ENCODE data around the gene PPFIA4. TPM values are rescaled to one million over a fixed set of nuclear protein-coding genes. Genes with fewer than 3 reads are reported as not detected.

PPFIA4 gene
- total and polyA plus RNA-seq, 9 of the 15 experiments (the other 6 are each of a cell fraction or from before 2014, with no cell fraction given) = 0.07 to 12.0 (median 0.70) TPM

DNA sequence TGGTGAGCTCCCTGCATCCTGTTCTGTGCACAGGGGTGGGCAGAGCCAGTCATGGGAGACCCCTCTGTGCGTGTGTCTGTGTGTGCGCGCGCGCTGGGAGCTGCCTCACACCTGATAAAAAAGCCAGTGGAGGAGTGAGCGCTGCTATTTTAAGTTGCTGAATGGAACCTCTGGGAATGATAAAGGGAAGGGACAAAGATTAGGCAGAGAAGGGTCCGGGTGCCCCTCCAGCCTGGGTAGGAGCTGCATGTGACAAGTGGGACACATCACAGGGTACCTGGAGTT, 102.1 kb downstream of the PPFIA4 start:
- intact Hi-C loops (cut with micrococcal nuclease) = no loop called here
- no peak for ATAC-seq
- H3K4me1 ChIP-seq (replicated peaks in 1 of 2; ENCODE audit: control insufficient read depth in 2 of 2, insufficient read depth in 2 of 2, low read length in 2 of 2) = peaks cover 0 to 16% of the 10 kb centered on the region in 2 experiments; a peak in 2 of 5 replicates
- no peak overlapping the region for H3K4me3 ChIP-seq
- POLR2A ChIA-PET = interaction anchor here (0.6 to 1.5 kb wide), 3 partner anchors 10 to 62 kb away, joined by 3 to 4 read pairs (median 3); no protein-coding TSS in a partner anchor
- peaks cover 5 to 71% of the 10 kb centered on the region in 2 experiments; a peak in 4 of 5 replicates for H3K27me3 ChIP-seq (ENCODE audit: control insufficient read depth in 2 of 2, insufficient read depth in 2 of 2, low read length in 2 of 2)
- no peak overlapping the region for H3K4me2 ChIP-seq (ENCODE audit: insufficient read depth, low read length)
- DNase-seq (ENCODE audit: extremely low read depth in 1 of 4, low spot score in 3 of 4) = no peak
- H4K20me1 ChIP-seq (replicated peaks; ENCODE audit: control insufficient read depth, insufficient read depth, low read length) = peaks cover 24% of the 10 kb centered on the region
- no peaks in the 10 kb centered on the region for H3K79me2 ChIP-seq (ENCODE audit: control insufficient read depth, insufficient read depth, low read length)
- WGBS (ENCODE audit: insufficient coverage, low coverage, missing lambda C conversion rate) = 0% methylated on average over 6 of the region's 7 CpGs
- H2AFZ ChIP-seq (ENCODE audit: low read depth, low read length) = no peak overlapping the region
- TF ChIP-seq MCM7 (IDR thresholded peaks at IDR 0.05) (no peak), ZNF3 (CRISPR knock-in tag; IDR thresholded peaks at IDR 0.05) (no peak), BMI1 (IDR thresholded peaks at IDR 0.05; ENCODE audit: low read length) (no peak), SMARCA4 (IDR thresholded peaks at IDR 0.05) (no peak), SRSF1 (IDR thresholded peaks at IDR 0.05; ENCODE audit: low read depth, low read length) (no peak), ARID1B (IDR thresholded peaks at IDR 0.05) (no peak)
- no TSS peak for BruUV-seq (replicated peaks)
- no peak overlapping the region for H3K9ac ChIP-seq (ENCODE audit: insufficient read depth in 1 of 2, low read depth in 2 of 2, low read length in 2 of 2)
- FAIRE-seq = no peak
- no peaks in the 10 kb centered on the region for H3K9me3 ChIP-seq (replicated peaks; ENCODE audit: control insufficient read depth, insufficient read depth, low read depth, low read length)
- H3K27ac ChIP-seq (ENCODE audit: extremely low read depth, low read depth, low read length) = no peak overlapping the region
- no peaks in the 10 kb centered on the region for H3K36me3 ChIP-seq (ENCODE audit: control insufficient read depth, insufficient read depth, low read length)
- CTCF ChIA-PET (ENCODE audit: low intra/inter-chr PET ratio) = no interaction called here
- in situ Hi-C loops (cut with MboI) = no loop called here
- no peaks in the 10 kb centered on the region for H3K9me1 ChIP-seq (ENCODE audit: control insufficient read depth, insufficient read depth, low read length)

Other genes with a start within 250 kb of the PPFIA4 start
Only the 7 nearest of the 12 such genes appear.
- gene RABIF, start 137.3 kb upstream of the PPFIA4 start, total RNA-seq (2014; rRNA removed) = 7.4 and 11.4 TPM in 2 replicates
- gene RABIF, start 137.3 kb upstream of the PPFIA4 start, total RNA-seq (2014; rRNA removed; fragmentation: Illumina TruSeq; extraction: Trizol) = 8.8 and 9.8 TPM in 2 replicates
- gene RABIF, start 137.3 kb upstream of the PPFIA4 start, total RNA-seq (2015; rRNA removed; fragmentation: Illumina TruSeq; extraction: Trizol) = 13.3 and 13.4 TPM in 2 replicates
- gene RABIF, start 137.3 kb upstream of the PPFIA4 start, total RNA-seq (2021) = 11.0 and 12.3 TPM in 2 replicates
- 14.9 and 17.1 TPM in 2 replicates for gene RABIF, start 137.3 kb upstream of the PPFIA4 start, polyA plus RNA-seq (2011; rRNA removed)
- 17.6 and 20.1 TPM in 2 replicates for gene RABIF, start 137.3 kb upstream of the PPFIA4 start, polyA plus RNA-seq (2014; fragmentation: Illumina TruSeq; extraction: Trizol)
- gene RABIF, start 137.3 kb upstream of the PPFIA4 start, polyA plus RNA-seq (2014; fragmentation: Nextera tagmentation; extraction: Ambion mirVana) = 10 to 100 TPM in 1 of 2 experiments, 1 to 10 TPM in 1; 8.7 to 10.1 TPM
- 13.8 and 14.3 TPM in 2 replicates for gene RABIF, start 137.3 kb upstream of the PPFIA4 start, polyA plus RNA-seq (2014; rRNA removed)
- 30.7 and 31.5 TPM in 2 replicates for gene KLHL12, start 99.3 kb upstream of the PPFIA4 start, total RNA-seq (2014; rRNA removed)
- 40.6 and 43.4 TPM in 2 replicates for gene KLHL12, start 99.3 kb upstream of the PPFIA4 start, total RNA-seq (2014; rRNA removed; fragmentation: Illumina TruSeq; extraction: Trizol)
- 34.7 and 35.0 TPM in 2 replicates for gene KLHL12, start 99.3 kb upstream of the PPFIA4 start, total RNA-seq (2015; rRNA removed; fragmentation: Illumina TruSeq; extraction: Trizol)
- 32.0 and 35.2 TPM in 2 replicates for gene KLHL12, start 99.3 kb upstream of the PPFIA4 start, total RNA-seq (2021)
- gene KLHL12, start 99.3 kb upstream of the PPFIA4 start, polyA plus RNA-seq (2011; rRNA removed) = 66.8 and 85.1 TPM in 2 replicates
- 37.4 and 40.4 TPM in 2 replicates for gene KLHL12, start 99.3 kb upstream of the PPFIA4 start, polyA plus RNA-seq (2014; fragmentation: Illumina TruSeq; extraction: Trizol)
- 10 to 100 TPM; 23.1 to 25.7 TPM for gene KLHL12, start 99.3 kb upstream of the PPFIA4 start, polyA plus RNA-seq (2014; fragmentation: Nextera tagmentation; extraction: Ambion mirVana)
- 32.0 and 33.4 TPM in 2 replicates for gene KLHL12, start 99.3 kb upstream of the PPFIA4 start, polyA plus RNA-seq (2014; rRNA removed)
- gene ADIPOR1, start 68.2 kb upstream of the PPFIA4 start, total RNA-seq (2014; rRNA removed) = 100 and 120 TPM in 2 replicates
- gene ADIPOR1, start 68.2 kb upstream of the PPFIA4 start, total RNA-seq (2014; rRNA removed; fragmentation: Illumina TruSeq; extraction: Trizol) = 110 and 117 TPM in 2 replicates
- 93.3 and 101 TPM in 2 replicates for gene ADIPOR1, start 68.2 kb upstream of the PPFIA4 start, total RNA-seq (2015; rRNA removed; fragmentation: Illumina TruSeq; extraction: Trizol)
- gene ADIPOR1, start 68.2 kb upstream of the PPFIA4 start, total RNA-seq (2021) = 95.2 and 96.1 TPM in 2 replicates
- gene ADIPOR1, start 68.2 kb upstream of the PPFIA4 start, polyA plus RNA-seq (2011; rRNA removed) = 217 and 228 TPM in 2 replicates
- 137 and 172 TPM in 2 replicates for gene ADIPOR1, start 68.2 kb upstream of the PPFIA4 start, polyA plus RNA-seq (2014; fragmentation: Illumina TruSeq; extraction: Trizol)
- gene ADIPOR1, start 68.2 kb upstream of the PPFIA4 start, polyA plus RNA-seq (2014; fragmentation: Nextera tagmentation; extraction: Ambion mirVana) = 10 to 100 TPM; 29.0 to 33.4 TPM
- 92.6 and 126 TPM in 2 replicates for gene ADIPOR1, start 68.2 kb upstream of the PPFIA4 start, polyA plus RNA-seq (2014; rRNA removed)
- 42.8 and 48.3 TPM in 2 replicates for gene CYB5R1, start 59.2 kb upstream of the PPFIA4 start, total RNA-seq (2014; rRNA removed)
- gene CYB5R1, start 59.2 kb upstream of the PPFIA4 start, total RNA-seq (2014; rRNA removed; fragmentation: Illumina TruSeq; extraction: Trizol) = 34.4 and 34.6 TPM in 2 replicates
- 32.2 and 32.3 TPM in 2 replicates for gene CYB5R1, start 59.2 kb upstream of the PPFIA4 start, total RNA-seq (2015; rRNA removed; fragmentation: Illumina TruSeq; extraction: Trizol)
- 38.8 and 41.1 TPM in 2 replicates for gene CYB5R1, start 59.2 kb upstream of the PPFIA4 start, total RNA-seq (2021)
- 29.0 and 35.8 TPM in 2 replicates for gene CYB5R1, start 59.2 kb upstream of the PPFIA4 start, polyA plus RNA-seq (2011; rRNA removed)
- 46.6 and 48.6 TPM in 2 replicates for gene CYB5R1, start 59.2 kb upstream of the PPFIA4 start, polyA plus RNA-seq (2014; fragmentation: Illumina TruSeq; extraction: Trizol)
- gene CYB5R1, start 59.2 kb upstream of the PPFIA4 start, polyA plus RNA-seq (2014; fragmentation: Nextera tagmentation; extraction: Ambion mirVana) = 10 to 100 TPM; 10.6 to 14.3 TPM
- gene CYB5R1, start 59.2 kb upstream of the PPFIA4 start, polyA plus RNA-seq (2014; rRNA removed) = 30.6 and 47.9 TPM in 2 replicates
- 119 and 136 TPM in 2 replicates for gene TMEM183A, start 19.1 kb upstream of the PPFIA4 start, total RNA-seq (2014; rRNA removed)
- 127 and 136 TPM in 2 replicates for gene TMEM183A, start 19.1 kb upstream of the PPFIA4 start, total RNA-seq (2014; rRNA removed; fragmentation: Illumina TruSeq; extraction: Trizol)
- 114 TPM in 2 replicates for gene TMEM183A, start 19.1 kb upstream of the PPFIA4 start, total RNA-seq (2015; rRNA removed; fragmentation: Illumina TruSeq; extraction: Trizol)
- 124 and 143 TPM in 2 replicates for gene TMEM183A, start 19.1 kb upstream of the PPFIA4 start, total RNA-seq (2021)
- gene TMEM183A, start 19.1 kb upstream of the PPFIA4 start, polyA plus RNA-seq (2011; rRNA removed) = 166 and 180 TPM in 2 replicates
- 144 and 190 TPM in 2 replicates for gene TMEM183A, start 19.1 kb upstream of the PPFIA4 start, polyA plus RNA-seq (2014; fragmentation: Illumina TruSeq; extraction: Trizol)
- 10 to 100 TPM; 23.4 to 31.8 TPM for gene TMEM183A, start 19.1 kb upstream of the PPFIA4 start, polyA plus RNA-seq (2014; fragmentation: Nextera tagmentation; extraction: Ambion mirVana)
- 124 and 139 TPM in 2 replicates for gene TMEM183A, start 19.1 kb upstream of the PPFIA4 start, polyA plus RNA-seq (2014; rRNA removed)
- not detected in 2 replicates for gene MYOG, start 59.5 kb downstream of the PPFIA4 start, total RNA-seq (2014; rRNA removed)
- gene MYOG, start 59.5 kb downstream of the PPFIA4 start, total RNA-seq (2014; rRNA removed; fragmentation: Illumina TruSeq; extraction: Trizol) = not detected in 2 replicates
- gene MYOG, start 59.5 kb downstream of the PPFIA4 start, total RNA-seq (2015; rRNA removed; fragmentation: Illumina TruSeq; extraction: Trizol) = not detected in 2 replicates
- gene MYOG, start 59.5 kb downstream of the PPFIA4 start, total RNA-seq (2021) = not detected in 2 replicates
- gene MYOG, start 59.5 kb downstream of the PPFIA4 start, polyA plus RNA-seq (2011; rRNA removed) = not detected in 2 replicates
- not detected in 2 replicates for gene MYOG, start 59.5 kb downstream of the PPFIA4 start, polyA plus RNA-seq (2014; fragmentation: Illumina TruSeq; extraction: Trizol)
- gene MYOG, start 59.5 kb downstream of the PPFIA4 start, polyA plus RNA-seq (2014; fragmentation: Nextera tagmentation; extraction: Ambion mirVana) = not detected
- not detected in 2 replicates for gene MYOG, start 59.5 kb downstream of the PPFIA4 start, polyA plus RNA-seq (2014; rRNA removed)
- gene ADORA1, start 101.2 kb downstream of the PPFIA4 start, total RNA-seq (2014; rRNA removed) = not detected in 2 replicates
- gene ADORA1, start 101.2 kb downstream of the PPFIA4 start, total RNA-seq (2014; rRNA removed; fragmentation: Illumina TruSeq; extraction: Trizol) = not detected in 2 replicates
- not detected in 2 replicates for gene ADORA1, start 101.2 kb downstream of the PPFIA4 start, total RNA-seq (2015; rRNA removed; fragmentation: Illumina TruSeq; extraction: Trizol)
- not detected in 2 replicates for gene ADORA1, start 101.2 kb downstream of the PPFIA4 start, total RNA-seq (2021)
- gene ADORA1, start 101.2 kb downstream of the PPFIA4 start, polyA plus RNA-seq (2011; rRNA removed) = not detected in 2 replicates
- not detected in 2 replicates for gene ADORA1, start 101.2 kb downstream of the PPFIA4 start, polyA plus RNA-seq (2014; fragmentation: Illumina TruSeq; extraction: Trizol)
- gene ADORA1, start 101.2 kb downstream of the PPFIA4 start, polyA plus RNA-seq (2014; fragmentation: Nextera tagmentation; extraction: Ambion mirVana) = not detected
- gene ADORA1, start 101.2 kb downstream of the PPFIA4 start, polyA plus RNA-seq (2014; rRNA removed) = not detected in 2 replicates